SH-SY5Y (cell line): ENCODE data around the gene UBL4B.

ENCODE experiments used
- GATA2 ChIP-seq: IDR thresholded peaks from 2 replicates; pipeline ENCODE4 v1.6.1; 2011; ENCODE audit warnings: mild to moderate bottlenecking, low read depth, low read length
- GATA3 ChIP-seq: IDR thresholded peaks from 2 replicates; pipeline ENCODE4 v1.6.1; 2011; ENCODE audit warnings: low read depth, mild to moderate bottlenecking, low read length, moderate library complexity

UBL4B gene

GRCh38 chr1:110082477-110082876 is 29.8 kb upstream of the UBL4B start:
- TF ChIP-seq GATA3 (no peak), GATA2 (no peak)

- TF ChIP-seq GATA2 (no peak), GATA3 (no peak)
These were observed 29.0 kb upstream of the UBL4B start for GRCh38 chr1:110083061-110083865.

GRCh38 chr1:110083866-110084226 is 28.4 kb upstream of the UBL4B start:
- TF ChIP-seq GATA2 (no peak), GATA3 (no peak)

- TF ChIP-seq GATA3 (no peak), GATA2 (no peak)
These were observed 27.8 kb upstream of the UBL4B start for GRCh38 chr1:110084227-110085078.

GRCh38 chr1:110085671-110086070 is 26.6 kb upstream of the UBL4B start:
- TF ChIP-seq GATA3 (no peak), GATA2 (no peak)

GRCh38 chr1:110086961-110087360 is 25.3 kb upstream of the UBL4B start:
- TF ChIP-seq GATA3 (no peak), GATA2 (no peak)

- TF ChIP-seq GATA2 (no peak), GATA3 (no peak)
These were observed 24.2 kb upstream of the UBL4B start for GRCh38 chr1:110087812-110088738.

- TF ChIP-seq GATA2 (no peak), GATA3 (no peak)
These were observed 23.4 kb upstream of the UBL4B start for GRCh38 chr1:110088739-110089316.

- TF ChIP-seq GATA2 = no peak
- TF ChIP-seq GATA3 = no peak
These were observed 22.5 kb upstream of the UBL4B start for GRCh38 chr1:110089561-110090275.

GRCh38 chr1:110091381-110091780 is 20.9 kb upstream of the UBL4B start:
- no peak for TF ChIP-seq GATA2
- TF ChIP-seq GATA3 = no peak

- TF ChIP-seq GATA3 = no peak
- TF ChIP-seq GATA2 = no peak
These were observed 20.5 kb upstream of the UBL4B start for GRCh38 chr1:110091791-110092190.

- no peak for TF ChIP-seq GATA2
- no peak for TF ChIP-seq GATA3
These were observed 19.3 kb upstream of the UBL4B start for GRCh38 chr1:110092991-110093390.

- TF ChIP-seq GATA3 (no peak), GATA2 (no peak)
These were observed 17.1 kb upstream of the UBL4B start for GRCh38 chr1:110094931-110095654.
